HG03175 (cell line): ENCODE data around the gene FKBP2.

Source experiments
- ATAC-seq: cut with Tn5 transposase; IDR thresholded peaks from one replicate; pipeline ENCODE4 v1.9.1; 2021; ENCODE audit warnings: mild to moderate bottlenecking, moderate library complexity; ENCODE audit not compliant: unreplicated experiment

Gene FKBP2

DNA sequence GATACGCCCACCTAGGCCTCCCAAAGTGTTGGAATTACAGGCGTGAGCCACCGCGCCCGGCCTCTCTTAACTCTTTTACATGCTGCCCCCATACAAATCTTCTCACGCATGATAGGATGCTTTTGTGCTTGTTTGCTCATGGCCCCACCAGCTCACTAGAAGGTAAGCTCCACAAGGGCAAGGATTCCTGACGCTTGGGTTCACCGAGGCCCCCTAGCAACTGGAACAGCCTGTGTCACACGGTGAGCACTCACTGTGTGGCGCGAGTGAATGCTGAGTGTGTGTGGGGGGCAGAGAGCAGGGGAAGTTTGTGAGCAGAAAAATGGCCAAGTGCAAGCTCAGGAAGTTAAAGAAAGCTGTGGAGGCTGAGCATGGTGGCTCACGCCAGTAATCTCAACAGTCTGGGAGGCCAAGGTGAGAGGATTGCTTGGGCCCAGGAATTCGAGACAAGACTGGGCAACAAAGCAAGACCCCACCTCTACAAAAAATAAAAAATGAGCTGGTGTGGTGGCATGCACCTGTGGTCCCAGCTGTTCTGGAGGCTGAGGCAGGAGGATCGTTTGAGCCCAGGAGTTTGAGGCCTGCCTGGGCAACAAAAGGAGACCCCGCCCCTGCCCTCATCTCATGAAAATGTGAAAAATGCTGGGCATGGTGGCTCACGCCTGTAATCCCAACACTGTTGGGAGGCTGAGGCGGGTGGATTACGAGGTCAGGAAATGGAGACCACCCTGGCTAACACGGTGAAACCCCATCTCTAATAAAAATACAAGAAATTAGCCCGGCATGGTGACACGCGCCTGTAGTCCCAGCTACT lies 41.3 kb downstream of the FKBP2 start:
- ATAC-seq: no peak

GRCh38 chr11:64283092-64283491 lies 42.2 kb downstream of the FKBP2 start:
- no peak for ATAC-seq

DNA sequence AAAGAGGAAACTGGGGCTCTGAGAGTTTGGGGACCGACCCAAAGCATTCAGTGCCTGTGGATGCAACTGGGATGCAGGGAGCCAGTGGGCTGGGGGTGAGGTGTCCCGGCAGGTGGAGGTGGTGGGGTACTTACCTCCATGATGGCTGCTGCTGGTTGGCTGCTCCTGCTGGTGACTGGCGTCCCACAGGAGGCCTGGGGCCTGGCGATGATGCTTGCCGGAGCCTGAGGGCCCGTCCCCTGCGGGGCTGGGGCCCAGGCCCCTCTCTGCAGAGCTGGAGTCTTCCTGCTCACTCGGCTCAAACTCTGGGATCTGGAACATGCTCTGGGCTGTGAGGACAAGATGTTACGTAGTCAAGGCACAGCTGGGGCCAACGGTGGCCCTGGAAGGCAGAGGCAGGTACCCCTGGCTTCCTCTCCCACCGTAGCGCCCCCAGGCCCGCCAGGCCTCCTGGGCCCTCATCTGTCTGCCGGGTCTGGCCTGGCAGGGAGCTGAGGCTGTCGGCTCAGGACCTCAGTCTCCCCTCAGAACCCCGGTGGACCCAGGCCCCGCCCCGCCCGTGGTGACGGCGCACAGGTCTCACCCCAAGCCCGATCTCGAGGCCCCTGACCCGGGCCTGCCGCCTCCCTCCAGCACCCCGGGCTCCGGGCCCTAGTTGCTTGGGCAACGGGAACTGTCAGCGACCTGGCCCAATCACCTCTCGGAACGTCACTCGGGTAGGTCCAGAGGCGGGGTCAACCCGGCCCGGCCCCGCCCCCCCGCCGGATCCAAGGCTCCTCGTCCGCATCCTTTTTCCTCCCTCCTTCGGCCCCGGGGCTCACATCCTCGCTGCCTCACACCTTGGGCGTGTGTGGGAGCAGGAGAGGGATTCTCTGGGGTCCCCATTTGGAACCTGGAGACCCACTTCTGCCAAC lies 43.4 kb downstream of the FKBP2 start, which contains the start of gene BAD:
Gene BAD, minus strand, starts transcription at position 618 of the 914 bp plus-strand sequence. Its CDS starts 297 bp downstream, at position 321.
- peak; percentile 77 for ATAC-seq

DNA sequence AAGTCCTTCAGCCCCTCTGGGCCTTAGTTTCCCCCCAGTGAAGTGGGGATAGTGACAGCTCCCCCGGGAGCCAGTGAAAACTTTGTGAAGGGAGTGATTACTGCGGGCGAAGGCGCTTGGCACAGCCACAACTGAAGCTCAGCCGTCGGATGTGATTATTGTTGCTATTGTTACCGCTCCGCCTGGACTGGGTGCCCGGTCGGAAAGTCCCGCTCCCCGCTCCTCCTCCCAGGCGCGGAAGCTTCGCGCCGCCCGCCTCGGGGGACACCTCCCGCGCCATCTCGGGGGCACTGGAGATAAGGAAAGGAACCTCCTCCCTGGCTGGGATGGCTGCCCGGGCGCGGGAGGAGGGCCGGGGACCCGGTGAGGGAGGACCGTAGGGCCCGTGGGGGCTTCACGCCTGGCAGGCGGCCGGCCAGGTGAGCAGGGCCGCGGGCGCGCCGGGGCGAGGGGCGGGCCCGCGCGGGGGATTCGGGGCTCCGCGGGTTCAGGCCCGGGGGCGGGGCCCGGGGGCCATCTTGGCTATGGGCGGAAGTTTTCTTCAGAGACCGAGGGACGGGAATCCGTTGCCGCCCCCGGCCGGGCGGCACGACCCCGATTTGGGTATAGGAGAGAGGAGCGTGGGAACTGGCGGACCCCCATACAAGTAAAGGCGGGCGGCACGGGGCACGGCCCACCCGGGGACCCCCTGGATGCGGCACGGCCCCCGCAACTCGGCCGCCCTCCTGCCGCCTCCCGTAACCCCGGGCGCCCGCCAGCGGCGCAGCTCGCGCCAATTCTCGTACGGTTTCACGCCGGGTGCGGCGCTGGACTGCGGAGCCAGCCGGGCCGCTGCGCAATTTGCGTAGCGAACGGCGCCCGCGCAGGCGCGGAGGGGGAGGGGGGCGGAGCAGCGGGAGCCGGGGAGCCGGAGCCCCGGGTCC lies 44.3 kb downstream of the FKBP2 start, which contains the start of gene GPR137:
Gene GPR137, plus strand, starts transcription at position 887 of the 923 bp plus-strand sequence. CDS start 677 bp downstream, outside the sequence.
- peak; percentile 66 for ATAC-seq

DNA sequence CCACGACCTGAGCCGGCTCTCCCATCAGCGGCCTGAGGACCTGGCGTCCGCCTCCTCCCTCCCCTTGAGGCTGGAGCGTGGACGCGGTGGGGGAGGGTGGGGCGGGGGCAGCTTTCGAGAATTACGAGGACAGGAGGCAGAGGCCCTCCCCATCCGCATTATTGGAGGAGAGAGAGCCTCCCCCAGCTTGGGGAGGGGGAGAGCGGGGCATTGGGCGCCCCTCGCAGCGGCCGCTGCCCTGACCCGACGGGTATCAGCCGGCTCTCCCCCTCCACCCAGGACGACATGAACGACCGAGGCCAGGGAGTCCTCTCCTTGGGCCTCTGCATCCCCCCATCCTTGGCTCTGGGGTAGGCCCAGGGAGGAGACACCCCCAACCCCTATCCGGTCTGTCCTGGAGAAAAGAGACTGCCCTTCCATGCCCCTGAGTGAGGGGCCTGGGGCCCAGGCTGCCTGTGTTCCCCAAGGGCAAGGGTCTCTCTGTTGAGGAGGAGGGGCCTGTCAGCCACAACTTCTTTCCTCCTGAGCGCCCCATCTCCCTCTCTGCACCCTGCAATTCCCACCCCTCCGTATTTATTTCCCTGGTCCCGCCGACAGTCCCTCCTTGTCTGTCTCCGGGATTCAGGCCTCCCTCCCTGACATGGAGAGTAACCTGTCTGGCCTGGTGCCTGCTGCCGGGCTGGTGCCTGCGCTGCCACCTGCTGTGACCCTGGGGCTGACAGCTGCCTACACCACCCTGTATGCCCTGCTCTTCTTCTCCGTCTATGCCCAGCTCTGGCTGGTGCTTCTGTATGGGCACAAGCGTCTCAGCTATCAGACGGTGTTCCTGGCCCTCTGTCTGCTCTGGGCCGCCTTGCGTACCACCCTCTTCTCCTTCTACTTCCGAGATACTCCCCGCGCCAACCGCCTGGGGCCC lies 45.2 kb downstream of the FKBP2 start:
- no peak for ATAC-seq

DNA sequence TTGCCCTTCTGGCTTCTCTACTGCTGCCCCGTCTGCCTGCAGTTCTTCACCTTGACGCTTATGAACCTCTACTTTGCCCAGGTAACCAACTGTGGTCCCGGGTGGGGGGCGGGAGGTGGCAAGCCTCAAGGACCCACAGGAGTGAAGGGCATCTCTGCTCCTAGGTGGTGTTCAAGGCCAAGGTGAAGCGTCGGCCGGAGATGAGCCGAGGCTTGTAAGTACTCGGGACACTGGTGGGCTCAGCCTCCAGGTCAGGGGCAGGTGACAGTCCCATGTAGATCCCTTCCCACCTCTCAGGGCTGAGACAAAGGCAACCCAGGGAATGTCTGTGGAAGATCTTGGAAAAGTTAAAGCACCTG lies 45.9 kb downstream of the FKBP2 start:
- no peak for ATAC-seq

DNA sequence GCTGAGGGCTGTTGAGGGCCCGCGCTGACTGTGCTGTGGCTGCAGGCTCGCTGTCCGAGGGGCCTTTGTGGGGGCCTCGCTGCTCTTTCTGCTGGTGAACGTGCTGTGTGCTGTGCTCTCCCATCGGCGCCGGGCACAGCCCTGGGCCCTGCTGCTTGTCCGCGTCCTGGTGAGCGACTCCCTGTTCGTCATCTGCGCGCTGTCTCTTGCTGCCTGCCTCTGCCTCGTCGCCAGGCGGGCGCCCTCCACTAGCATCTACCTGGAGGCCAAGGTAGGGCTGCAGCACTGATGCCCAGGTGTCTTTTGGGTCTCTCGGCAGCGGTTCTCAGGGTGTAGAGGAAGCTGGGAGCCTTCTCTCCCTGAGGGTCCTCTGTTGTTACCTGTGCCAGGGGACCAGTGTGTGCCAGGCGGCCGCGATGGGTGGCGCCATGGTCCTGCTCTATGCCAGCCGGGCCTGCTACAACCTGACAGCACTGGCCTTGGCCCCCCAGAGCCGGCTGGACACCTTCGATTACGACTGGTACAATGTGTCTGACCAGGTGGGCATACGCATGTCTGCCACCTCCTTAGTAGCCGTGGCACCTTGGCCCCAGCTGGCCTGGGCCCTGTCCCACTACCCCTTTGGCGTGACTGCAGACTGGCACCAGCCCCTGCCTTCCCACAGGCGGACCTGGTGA lies 46.9 kb downstream of the FKBP2 start:
- no peak for ATAC-seq

- ATAC-seq: no peak
Observed at GRCh38 chr11:64288353-64288750, 47.5 kb downstream of the FKBP2 start.

GRCh38 chr11:64289002-64289564 lies 48.2 kb downstream of the FKBP2 start:
- ATAC-seq: no peak

DNA sequence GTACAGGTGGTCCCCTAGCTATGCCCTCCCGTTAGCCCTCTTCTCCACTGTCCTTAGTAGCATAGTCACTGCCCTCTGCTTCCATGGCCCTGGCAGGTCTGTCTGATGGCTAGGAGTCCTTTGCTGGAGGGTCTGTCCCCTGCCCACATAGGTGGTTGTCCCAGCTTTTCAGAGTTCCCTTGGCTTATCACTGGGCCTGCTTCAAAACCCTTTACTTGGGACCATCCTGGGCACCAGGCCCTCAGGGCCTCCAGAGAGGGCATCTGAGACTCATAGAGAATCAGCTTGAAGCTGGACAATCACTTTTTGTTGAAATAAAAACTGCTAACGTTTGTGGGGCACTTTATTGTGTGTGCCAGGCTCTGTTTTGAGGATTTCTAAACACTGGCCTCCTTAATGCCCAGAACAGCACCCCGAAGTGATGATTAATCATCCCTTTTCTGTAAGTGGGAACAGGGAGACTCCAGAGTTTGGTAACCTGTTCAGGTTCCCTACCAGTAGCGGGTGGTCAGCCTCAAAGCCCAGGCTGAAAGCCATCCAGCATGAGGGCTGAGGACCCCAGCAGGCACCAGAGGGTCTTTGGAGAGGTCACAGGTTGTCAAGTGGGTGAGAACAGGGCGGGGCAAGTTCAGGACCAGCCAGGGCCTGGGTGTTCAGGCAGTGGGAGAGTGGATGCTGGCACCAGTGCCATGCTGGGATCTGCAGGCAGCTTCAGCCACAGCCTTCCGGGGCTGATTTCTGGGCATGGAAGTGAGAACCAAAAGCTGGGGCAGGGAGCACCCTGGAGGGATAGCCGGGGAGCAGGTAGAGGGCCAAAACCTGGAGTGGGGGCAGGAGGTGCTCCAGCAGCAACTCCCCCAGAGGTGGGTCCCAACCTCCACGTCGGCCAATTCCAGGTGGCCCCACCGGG lies 49.7 kb downstream of the FKBP2 start:
- no peak for ATAC-seq

- ATAC-seq: no peak
Observed at GRCh38 chr11:64291262-64291751, 50.4 kb downstream of the FKBP2 start, which contains the start of gene KCNK4. Gene KCNK4, plus strand, starts transcription at chr11:64291302. Its CDS starts 1,717 bp downstream, at chr11:64293019.

DNA sequence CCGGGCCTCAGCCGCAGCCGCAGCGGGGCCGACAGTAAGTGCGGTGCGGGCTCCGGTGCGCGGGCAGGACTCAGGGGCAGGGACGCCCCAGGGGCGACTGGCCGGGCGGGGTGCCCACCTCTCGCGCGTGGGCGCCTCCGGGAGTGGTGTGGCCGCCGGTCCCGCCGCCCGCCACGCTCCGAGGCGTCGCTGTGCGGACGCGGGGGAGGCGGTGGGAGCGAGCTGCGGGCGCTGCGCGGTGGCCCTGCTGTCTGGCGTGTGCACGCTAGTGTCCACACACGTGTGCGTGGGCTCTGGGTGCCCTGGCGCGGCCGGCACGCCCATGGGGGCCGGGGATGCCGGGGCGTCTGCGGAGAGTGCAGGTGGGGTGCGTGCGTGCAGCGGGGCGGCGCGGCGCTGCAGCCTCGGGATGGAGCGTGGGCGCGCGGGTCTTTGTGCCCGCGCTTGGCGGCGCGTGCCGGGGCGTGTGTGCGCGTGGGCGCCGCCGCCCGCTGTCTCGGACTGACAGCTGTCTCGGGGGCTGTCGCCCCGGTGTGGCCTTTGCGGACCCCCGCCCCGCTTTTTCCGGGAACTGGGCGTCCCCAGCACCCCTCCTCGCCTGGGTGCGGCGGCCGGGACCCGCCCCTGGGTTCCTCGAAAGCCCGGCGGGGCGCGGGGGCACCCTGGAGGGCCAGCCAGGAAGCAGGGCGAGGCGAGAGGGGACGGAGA lies 51.0 kb downstream of the FKBP2 start:
- no peak for ATAC-seq

- no peak for ATAC-seq
Observed at GRCh38 chr11:64292460-64293254, 51.8 kb downstream of the FKBP2 start.
